Spleen (tissue), 3 donors: ENCODE results near the gene MRPL44.

ENCODE experiments used
- POLR2A ChIP-seq, 3 donors: fragments of 450-650 bp; IDR thresholded peaks; one replicate each; pipeline ENCODE4 v1.5.1; 2017; ENCODE audit warnings: antibody characterized with exemption in 3 of 3, mild to moderate bottlenecking in 1 of 3
- POLR2AphosphoS5 ChIP-seq, 3 donors: sonication (generic); formaldehyde crosslinking; IDR thresholded peaks; one replicate each; pipeline ENCODE4 v1.5.1; 2017; ENCODE audit warnings: antibody characterized with exemption in 3 of 3

DNA sequence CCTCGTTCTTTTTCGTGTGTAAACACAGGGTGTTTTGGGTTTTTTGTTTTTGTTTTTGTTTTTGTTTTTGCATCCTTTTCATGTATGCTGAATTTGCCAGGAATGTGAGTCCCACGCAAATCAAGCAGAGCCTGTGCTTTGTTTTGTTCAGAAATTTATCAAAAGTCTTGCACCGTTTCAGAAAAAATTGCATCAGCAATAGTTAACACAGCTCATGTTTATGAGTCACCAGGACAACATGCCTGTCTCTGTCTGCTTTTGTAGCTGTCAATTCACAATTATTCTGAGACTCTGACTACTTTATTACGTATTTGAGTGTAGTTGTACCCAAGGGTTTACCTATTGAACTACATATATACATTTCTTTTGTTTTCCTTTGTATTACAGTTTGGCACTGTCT is 38.3 kb downstream of the MRPL44 start:
- TF ChIP-seq POLR2AphosphoS5 (IDR thresholded peaks at IDR 0.05) (no peak), POLR2A (IDR thresholded peaks at IDR 0.05) (no peak)
